Posterior vena cava (tissue), 2 donors: Measurements from ENCODE around the gene UBL4B. TPM values are rescaled to one million over a fixed set of nuclear protein-coding genes. Genes with fewer than 3 reads are reported as not detected.
"Not testable (repeated sequence)": the region's sequence is repeated elsewhere in the genome, so short reads cannot be mapped to it uniquely, and the experiment has no call there.

Experiments used
- DNase-seq: peaks from one replicate; pipeline ENCODE4 v3.0.0-alpha.2; 2020; ENCODE audit warnings: low spot score
- intact Hi-C, 2 donors: fragments of 100-400 bp; cut with DNase I; formaldehyde crosslinking; loops; one replicate each; pipeline versions ENCODE4 v1.14.1 to v1.14.2; 2022 to 2023
- long read RNA-seq, 2 donors: library from polyadenylated mRNA; unstranded; transcript quantifications; one replicate each; pipeline ENCODE4 v2.0.0, GENCODE V29; 2020 to 2021
- total RNA-seq, 2 donors: library from RNA; stranded (reverse); fragmentation: NEBNext Ultra II Directional; extraction: Animal tissue kit (Norgen Biotek cat#: 25700); gene quantifications; one replicate each; pipeline ENCODE4 v1.2.1, GENCODE V29; 2021
- donor health status: DM: yes; HTN: yes; CAD: no.
- donor health status: DM: yes; HTN: yes; CAD: no.

The UBL4B gene
- total RNA-seq: under 1 TPM in 1 of 2 donors, not detected in 1; 0.19 TPM
- long read RNA-seq, donor 1: 0 reads
- long read RNA-seq, donor 2: 0 reads

- intact Hi-C loops: loop anchor here in 1 of 2 donors (5.0 kb wide), 1 partner anchor 1260 kb away; no protein-coding TSS in a partner anchor
- DNase-seq: no peak
Observed at GRCh38 chr1:110112143-110112542, at the start of gene UBL4B. Gene UBL4B, plus strand, starts transcription at chr1:110112443. Its CDS starts 92 bp downstream, at chr1:110112535.

GRCh38 chr1:110062612-110063011 lies 49.6 kb upstream of the UBL4B start:
- DNase-seq: no peak
- intact Hi-C loops: no loop called here

GRCh38 chr1:110063781-110064180 lies 48.5 kb upstream of the UBL4B start:
- no peak for DNase-seq
- intact Hi-C loops: no loop called here

- no peak for DNase-seq
- intact Hi-C loops: no loop called here
Observed at GRCh38 chr1:110064576-110065337, 47.5 kb upstream of the UBL4B start.

GRCh38 chr1:110065841-110066240 lies 46.4 kb upstream of the UBL4B start:
- DNase-seq: no peak
- intact Hi-C loops: no loop called here

DNA sequence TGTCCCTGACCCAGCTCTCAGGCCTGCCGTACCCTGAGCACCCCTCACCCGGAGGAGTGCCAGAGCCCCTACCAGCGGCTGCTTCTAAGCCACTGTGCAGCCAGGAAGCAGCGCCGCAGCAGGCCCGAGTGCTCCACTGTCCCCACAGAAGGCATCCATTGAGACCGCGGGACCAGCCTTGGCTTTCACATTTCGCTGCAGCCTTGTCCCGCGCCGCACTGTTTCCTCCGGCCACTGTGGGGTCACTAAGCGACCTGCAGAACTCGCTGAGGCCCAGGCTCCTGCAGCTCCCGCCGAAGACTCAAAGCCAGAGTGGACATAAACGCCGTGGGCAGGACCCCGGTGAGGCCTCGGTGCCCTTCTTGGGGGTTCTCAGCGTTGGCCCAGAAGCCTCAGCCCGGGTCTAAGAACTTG lies 44.8 kb upstream of the UBL4B start:
- no peak for DNase-seq
- intact Hi-C loops: no loop called here

- no peak for DNase-seq
- intact Hi-C loops: no loop called here
Observed at GRCh38 chr1:110067893-110068645, 44.2 kb upstream of the UBL4B start.

GRCh38 chr1:110068646-110069403 lies 43.4 kb upstream of the UBL4B start:
- intact Hi-C loops: no loop called here
- DNase-seq: no peak

DNA sequence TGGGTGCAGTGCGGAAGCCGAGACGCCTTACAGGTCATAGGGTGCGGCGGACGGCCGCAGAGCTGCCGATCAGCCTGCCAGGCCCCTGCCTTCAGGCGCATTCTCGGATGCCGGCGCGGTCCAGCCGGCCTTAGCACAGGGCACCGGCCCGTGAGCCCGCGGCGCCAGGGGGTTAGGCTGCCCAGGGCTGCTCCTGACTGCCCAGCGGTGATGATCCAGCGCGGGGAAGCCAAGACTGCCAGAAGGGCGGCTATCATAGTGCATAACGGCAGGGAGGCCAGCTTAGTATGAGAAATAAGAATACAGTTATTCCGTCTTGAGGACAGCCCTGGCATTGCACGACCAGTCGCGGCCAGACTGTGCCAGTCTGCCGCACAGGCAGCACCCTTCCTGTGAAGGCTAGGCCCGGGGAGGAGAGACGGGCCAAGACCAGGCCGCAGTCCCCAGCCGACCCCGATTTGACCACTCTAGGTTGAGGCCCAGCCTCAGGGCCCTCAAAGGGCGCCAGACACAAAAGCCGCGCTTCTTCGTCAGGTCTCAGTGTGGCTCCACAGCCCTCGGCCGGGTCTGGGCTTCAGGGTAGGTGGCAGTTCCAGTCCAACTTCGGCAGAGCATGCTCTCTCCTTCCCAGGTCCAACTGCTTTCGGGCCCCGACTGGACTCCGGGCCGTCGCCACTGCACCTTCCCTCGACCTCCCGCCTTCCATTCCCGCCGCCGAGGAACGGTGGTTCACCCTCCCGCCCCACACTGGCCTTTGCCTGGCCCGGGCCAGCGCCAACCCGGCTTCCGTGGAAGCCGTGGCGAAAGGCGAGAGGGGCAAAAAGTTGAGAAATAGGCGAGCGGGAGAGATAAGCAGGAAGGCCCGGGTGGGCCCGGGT lies 42.6 kb upstream of the UBL4B start:
- no peak for DNase-seq
- intact Hi-C loops: loop anchor here in 1 of 2 donors (5.0 kb wide), 1 partner anchor 228 kb away; no protein-coding TSS in a partner anchor

DNA sequence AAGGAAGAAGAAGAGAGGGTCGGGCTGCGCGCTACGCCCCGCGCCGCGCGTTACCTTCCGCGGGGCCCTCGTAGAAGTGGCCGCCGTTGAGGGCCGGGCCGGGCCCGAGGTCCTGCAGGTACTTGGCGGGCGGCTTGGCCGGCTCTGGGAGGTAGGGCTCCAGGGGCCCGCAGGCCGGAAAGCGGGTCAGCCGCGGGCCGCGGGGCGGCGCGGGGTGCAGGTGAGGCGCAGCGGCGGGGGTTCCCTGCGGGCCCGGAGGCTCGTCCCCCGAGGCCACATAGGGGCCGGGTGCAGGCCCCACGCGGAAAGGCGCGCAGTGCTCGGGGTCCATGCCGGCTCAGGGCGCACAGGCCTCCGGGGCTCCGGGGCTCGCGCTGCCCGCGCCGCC lies 42.0 kb upstream of the UBL4B start:
- intact Hi-C loops: loop anchor here in 1 of 2 donors (5.0 kb wide), 1 partner anchor 227 kb away; no protein-coding TSS in a partner anchor
- no peak for DNase-seq

- intact Hi-C loops: loop anchor here in 1 of 2 donors (5.0 kb wide), 1 partner anchor 227 kb away; no protein-coding TSS in a partner anchor
- no peak for DNase-seq
Observed at GRCh38 chr1:110070671-110071242, 41.5 kb upstream of the UBL4B start, which contains the start of gene ALX3. Gene ALX3, minus strand, starts transcription at chr1:110070672. Its CDS starts 60 bp downstream, at chr1:110070612.

DNA sequence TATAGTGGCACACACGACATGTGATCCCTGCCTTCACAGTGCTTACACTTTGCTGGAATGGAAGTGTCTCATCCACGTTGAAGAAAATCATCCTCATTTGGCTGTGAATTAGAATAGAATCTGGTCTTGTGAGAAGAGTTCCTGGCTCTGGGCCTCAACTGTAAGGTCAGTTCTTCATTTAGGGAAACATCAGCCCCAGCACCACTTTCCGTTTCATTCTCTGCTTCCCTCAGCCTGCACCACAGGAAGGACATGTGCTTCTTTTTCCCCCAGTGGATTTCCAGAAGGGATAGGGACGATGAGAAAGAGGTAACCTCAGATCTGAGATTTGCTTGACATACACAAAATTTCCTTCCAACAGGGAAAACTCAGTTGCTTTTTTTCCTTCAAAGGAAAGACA lies 38.1 kb upstream of the UBL4B start:
- no peak for DNase-seq
- intact Hi-C loops: loop anchor here in 1 of 2 donors (5.0 kb wide), 1 partner anchor 223 kb away; no protein-coding TSS in a partner anchor

- intact Hi-C loops: no loop called here
- DNase-seq: no peak
Observed at GRCh38 chr1:110076789-110077500, 35.3 kb upstream of the UBL4B start.

- DNase-seq, intact Hi-C loops: not testable (repeated sequence)
Observed at GRCh38 chr1:110079995-110080394, 32.2 kb upstream of the UBL4B start.

DNA sequence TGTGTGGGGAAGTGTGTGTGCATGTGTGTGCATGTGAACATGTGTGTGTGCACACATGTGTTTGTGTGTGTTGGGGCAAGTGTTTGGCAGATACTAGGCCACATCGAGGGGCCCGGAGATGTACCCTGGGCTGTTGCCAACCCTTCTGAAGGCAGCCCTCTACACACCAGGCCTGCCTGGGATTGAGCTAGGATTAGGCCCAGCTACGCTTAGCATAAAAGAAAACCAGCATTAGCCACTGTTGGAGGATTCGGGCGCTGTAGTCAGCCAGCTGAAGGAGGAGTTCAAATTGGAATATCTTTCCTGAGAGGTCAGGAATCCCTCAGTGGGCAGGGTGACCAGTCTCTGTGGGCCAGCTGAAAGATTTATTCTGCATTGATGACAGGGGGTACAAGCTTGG lies 31.2 kb upstream of the UBL4B start:
- DNase-seq: no peak
- intact Hi-C loops: no loop called here

DNA sequence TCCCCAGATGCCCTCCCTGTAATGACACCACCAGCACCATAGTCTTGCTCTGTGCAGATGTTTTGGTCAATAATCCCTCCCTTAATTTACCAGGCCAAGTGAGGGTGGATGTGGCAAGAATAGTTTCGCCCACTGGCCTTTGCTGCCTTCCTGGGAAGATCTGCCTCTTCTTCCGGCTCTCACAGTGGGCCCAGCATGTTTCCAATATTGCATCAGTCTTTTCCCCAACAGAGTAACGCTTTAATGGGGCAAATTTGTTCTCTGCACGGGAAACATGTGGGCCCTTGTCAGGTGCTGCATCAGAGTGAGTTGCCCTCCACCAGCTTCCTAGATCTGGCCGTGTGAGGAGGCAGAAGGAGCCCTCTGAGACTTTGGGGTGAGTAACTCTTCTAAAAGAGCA lies 29.8 kb upstream of the UBL4B start:
- DNase-seq: no peak
- intact Hi-C loops: no loop called here

DNA sequence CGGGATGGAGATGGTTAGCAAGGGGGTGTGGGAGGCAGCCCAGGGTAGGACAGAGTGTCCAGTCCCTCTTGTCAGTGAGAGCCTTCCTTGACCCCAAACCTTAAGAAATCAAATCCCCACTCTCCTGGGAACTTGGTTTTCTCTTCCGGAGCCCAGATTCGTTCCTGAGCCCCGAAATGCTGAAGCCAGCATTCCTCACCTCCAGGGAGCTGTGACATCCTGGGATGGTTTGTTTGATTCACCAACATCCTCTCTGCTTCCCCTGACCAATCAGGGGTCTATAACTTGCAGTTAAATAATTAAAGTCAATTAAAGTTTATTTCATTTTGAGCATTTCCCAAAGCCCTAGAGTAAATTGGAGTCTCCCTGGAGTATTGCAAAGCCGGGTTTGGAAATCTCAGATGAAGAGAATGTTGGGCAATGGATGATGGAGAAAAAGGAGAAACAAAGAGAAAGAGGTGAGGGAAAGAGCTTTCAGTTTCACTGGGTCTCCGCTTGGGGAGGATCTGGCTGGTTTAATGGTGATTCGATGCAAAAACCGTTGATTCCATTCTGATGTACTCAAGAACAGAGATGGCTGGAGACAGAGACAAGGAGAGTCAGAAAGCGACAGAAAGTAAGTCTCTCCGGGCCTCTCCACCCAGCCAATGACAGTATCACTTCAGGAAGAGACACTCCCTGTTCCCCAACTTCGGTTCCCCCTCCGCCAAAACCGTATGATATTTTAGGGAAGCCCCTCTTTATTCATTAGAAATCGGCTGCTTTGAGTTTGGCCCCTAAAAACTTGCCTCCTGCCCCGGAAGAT lies 29.0 kb upstream of the UBL4B start:
- intact Hi-C loops: no loop called here
- no peak for DNase-seq
